Measurements from ENCODE around the gene ALDH1L1. TPM values are rescaled to one million over a fixed set of nuclear protein-coding genes. Genes with fewer than 3 reads are reported as not detected.

The ALDH1L1 gene
- total and polyA plus RNA-seq, 2 experiments from 2014 or later = 1.0 to 1.3 TPM

DNA sequence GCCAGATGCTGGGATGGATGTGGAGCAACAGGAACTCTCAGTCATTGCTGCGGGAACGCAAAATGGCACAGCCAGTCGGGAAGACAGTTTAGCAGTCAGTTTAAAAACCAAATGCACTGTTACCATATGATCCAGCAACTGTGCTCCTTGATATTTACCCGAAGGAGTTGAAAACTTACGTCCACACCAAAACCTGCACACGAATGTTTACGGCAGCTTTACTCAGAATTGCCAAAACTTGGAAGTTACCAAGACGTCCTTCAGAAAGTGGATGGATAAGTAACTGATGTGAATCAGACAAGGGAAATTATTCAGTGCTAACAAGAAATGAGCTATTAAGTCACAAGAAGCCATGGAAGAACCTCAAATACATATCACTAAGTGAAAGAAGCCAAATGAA lies 60.4 kb downstream of the ALDH1L1 start:
- Mint-ChIP-seq H3K4me1 (peaks cover 15% of the 10 kb centered on the region), H3K27me3 (ENCODE audit: insufficient read depth, low read depth, poor library complexity) (peaks cover 8% of the 10 kb centered on the region), H3K36me3 (ENCODE audit: low read depth) (peaks cover 7% of the 10 kb centered on the region; the same call in 2 of the 3 replicates), H3K9me3 (no peaks in the 10 kb centered on the region; the same call in 2 of the 3 replicates), H3K27ac (no peak overlapping the region), H3K4me3 (no peak overlapping the region)
- Histone ChIP-seq H3K27ac (ENCODE audit: low read depth) (no peak overlapping the region), H3K27me3 (ENCODE audit: insufficient read depth) (no peaks in the 10 kb centered on the region), H3K4me3 (no peak overlapping the region), H3K79me2 (replicated peaks; ENCODE audit: insufficient read depth) (no peaks in the 10 kb centered on the region), H3K4me2 (no peak overlapping the region), H3K36me3 (ENCODE audit: insufficient read depth) (no peaks in the 10 kb centered on the region), H4K20me1 (replicated peaks; ENCODE audit: insufficient read depth) (no peaks in the 10 kb centered on the region), H2AFZ (no peak overlapping the region), H3K4me1 (ENCODE audit: insufficient read depth) (no peaks in the 10 kb centered on the region; the same call in 1 of the 2 replicates), H3F3A (replicated peaks; ENCODE audit: low read depth) (no peaks in the 10 kb centered on the region), H3K9me2 (ENCODE audit: insufficient read depth) (0 out of 2 replicates have a peak, but pooled peaks cover 3% of the 10 kb centered on the region)
- TF ChIP-seq POLR2AphosphoS5 (IDR thresholded peaks at IDR 0.05; ENCODE audit: low read depth) (no peak), JUNB (IDR thresholded peaks at IDR 0.05; ENCODE audit: unreplicated experiment) (no peak), ETS1 (IDR thresholded peaks at IDR 0.05) (no peak), ZNF331 (CRISPR knock-in tag; IDR thresholded peaks at IDR 0.05; ENCODE audit: low read depth) (no peak), EZH2 (IDR thresholded peaks at IDR 0.05; ENCODE audit: low read depth, unreplicated experiment) (no peak), CREB1 (CRISPR knock-in tag; IDR thresholded peaks at IDR 0.05; ENCODE audit: low read depth) (no peak), NANOG (IDR thresholded peaks at IDR 0.05; ENCODE audit: borderline replicate concordance) (no peak), REST (IDR thresholded peaks at IDR 0.05; ENCODE audit: unreplicated experiment) (no peak), ZNF114 (CRISPR knock-in tag; IDR thresholded peaks at IDR 0.05) (no peak), EZH2phosphoT487 (IDR thresholded peaks at IDR 0.05; ENCODE audit: unreplicated experiment) (no peak), CTCF (conservative IDR thresholded peaks at IDR 0.05; ENCODE audit: low read depth in 2 of 2) (no peak), ZNF462 (CRISPR knock-in tag; IDR thresholded peaks at IDR 0.05) (no peak), STAT1 (IDR thresholded peaks at IDR 0.05; ENCODE audit: unreplicated experiment) (no peak)
- ATAC-seq (no peak), DNase-seq (ENCODE audit: low spot score) (no peak)
